Stimulated activated CD4-positive, alpha-beta T cell treated with anti-CD3 and anti-CD28 coated beads, Interleukin-12 subunit alpha, Interleukin-12 subunit beta, amount 100 ng/mL, for 4 hours (primary cell): ENCODE results near the gene FAM111B.
"Not testable (repeated sequence)": the region's sequence is repeated elsewhere in the genome, so short reads cannot be mapped to it uniquely, and the experiment has no call there.

ENCODE experiments used
- DNase-seq: peaks from one replicate; pipeline ENCODE4 v3.0.0-alpha.2; 2020

Gene FAM111B, protein sequence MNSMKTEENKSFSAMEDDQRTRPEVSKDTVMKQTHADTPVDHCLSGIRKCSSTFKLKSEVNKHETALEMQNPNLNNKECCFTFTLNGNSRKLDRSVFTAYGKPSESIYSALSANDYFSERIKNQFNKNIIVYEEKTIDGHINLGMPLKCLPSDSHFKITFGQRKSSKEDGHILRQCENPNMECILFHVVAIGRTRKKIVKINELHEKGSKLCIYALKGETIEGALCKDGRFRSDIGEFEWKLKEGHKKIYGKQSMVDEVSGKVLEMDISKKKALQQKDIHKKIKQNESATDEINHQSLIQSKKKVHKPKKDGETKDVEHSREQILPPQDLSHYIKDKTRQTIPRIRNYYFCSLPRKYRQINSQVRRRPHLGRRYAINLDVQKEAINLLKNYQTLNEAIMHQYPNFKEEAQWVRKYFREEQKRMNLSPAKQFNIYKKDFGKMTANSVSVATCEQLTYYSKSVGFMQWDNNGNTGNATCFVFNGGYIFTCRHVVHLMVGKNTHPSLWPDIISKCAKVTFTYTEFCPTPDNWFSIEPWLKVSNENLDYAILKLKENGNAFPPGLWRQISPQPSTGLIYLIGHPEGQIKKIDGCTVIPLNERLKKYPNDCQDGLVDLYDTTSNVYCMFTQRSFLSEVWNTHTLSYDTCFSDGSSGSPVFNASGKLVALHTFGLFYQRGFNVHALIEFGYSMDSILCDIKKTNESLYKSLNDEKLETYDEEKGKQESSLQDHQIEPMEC

DNA sequence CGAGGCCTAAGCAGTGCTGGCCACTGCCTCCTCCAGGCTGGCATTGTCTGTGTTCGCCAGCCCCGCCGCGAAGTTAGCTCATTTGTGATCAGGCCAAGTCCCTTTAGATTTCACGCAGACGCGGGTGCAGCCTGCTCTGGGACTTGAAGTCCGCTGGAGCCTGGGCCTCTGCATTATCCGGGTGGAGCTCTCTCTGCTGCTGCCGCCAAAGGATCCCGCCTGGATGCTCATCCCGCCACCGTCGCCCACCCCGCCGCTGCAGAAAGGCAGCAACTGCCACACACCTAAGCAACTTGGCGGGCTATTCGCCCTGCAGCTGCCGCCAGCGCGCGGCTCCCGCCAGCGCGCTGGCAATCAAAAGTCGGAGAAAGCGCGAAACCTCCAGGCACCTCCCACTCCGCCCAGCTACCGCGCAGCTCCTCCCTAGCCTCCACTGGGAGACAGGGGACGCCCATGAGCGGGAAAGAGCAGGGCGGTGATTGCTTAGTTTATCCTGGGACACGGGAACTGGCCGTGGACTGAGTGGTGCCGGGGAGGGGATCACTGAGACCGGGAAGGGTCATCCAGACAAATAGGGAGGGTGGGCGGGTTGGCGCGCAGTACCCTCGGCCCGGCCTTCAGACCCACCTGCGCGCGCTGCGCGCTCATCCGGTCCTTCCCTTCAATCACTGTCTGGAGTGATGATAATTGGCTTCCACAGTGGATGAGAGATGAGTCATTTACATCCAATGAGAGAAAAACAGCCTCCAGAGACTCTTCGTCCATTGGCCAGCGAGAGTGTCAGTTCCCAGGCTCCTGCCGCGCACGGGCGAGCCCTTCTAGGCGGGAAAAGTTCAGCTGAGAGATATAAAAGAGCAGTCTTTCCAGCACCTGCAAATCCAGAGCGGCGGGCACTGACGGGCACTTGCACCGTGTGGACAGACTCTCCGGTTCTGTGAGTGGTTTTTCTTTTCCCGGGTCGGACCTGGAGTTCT lies at the start of gene FAM111B:
Gene FAM111B (plus strand): TSS at position 875 of the 974 bp plus-strand sequence. CDS start 2,389 bp downstream, outside the sequence.
- DNase-seq, result peak; percentile 37

DNA sequence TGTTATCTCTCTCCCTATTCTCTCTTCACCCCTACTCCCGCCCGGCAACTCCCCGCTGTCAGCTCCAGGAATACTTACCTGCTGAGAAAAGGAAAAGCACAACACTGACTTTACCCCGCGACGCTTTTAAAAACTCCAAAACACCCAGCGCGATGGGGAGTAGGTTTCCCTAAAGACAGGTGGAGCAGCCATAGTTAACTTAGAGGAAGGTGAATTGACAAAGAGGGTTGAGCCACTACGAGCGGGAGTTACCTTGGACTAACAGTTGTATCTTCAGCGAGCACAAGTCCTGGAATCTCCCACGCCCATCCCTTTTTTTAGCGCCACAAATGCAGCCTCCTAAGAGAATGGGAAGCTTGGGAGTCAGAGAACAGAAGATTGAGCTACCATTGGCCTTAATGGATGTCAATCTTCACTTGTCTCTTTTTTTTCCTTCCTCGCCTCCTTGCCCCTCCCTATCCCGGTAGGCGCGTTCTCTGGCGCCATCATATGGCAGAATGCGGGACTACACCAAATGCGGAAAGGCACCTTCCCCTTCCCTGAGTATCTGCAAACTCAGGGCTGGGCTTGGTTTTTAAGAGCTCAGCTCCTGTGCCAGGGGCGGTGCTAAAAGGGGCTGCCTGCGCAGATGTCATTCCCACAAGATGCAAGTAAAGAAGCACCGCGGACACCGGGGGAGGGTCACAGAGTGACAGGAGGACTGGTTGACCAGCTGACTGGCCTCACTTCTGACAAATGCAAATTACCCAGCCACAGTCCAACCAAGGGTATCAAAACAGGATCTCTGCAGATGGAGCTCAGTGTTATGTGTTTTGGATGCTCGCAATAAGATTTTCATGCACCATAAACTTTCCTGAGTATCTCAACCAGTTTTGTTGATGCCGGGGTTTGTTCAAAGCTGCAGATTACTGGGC lies 48.7 kb upstream of the FAM111B start:
- peak; percentile 77 for DNase-seq

DNA sequence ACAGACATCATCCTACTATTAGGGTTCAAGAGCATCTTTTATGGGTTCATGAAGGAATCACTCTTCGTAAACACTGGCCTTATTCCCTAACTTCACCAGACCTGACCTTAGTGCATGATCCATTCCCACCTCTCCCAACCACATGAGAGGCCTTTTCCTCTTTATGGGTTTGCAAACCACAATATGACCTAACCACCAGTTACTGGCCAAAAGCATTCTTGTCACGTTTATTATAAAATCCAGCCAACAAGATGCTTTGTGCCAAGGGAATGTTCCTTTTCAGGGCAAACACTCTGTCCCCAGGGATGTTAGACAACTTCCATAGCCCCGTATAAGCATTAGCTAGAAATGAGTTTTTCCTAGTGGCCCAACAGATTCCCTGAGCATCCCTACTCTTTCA lies 46.9 kb upstream of the FAM111B start:
- not testable (repeated sequence) for DNase-seq

DNA sequence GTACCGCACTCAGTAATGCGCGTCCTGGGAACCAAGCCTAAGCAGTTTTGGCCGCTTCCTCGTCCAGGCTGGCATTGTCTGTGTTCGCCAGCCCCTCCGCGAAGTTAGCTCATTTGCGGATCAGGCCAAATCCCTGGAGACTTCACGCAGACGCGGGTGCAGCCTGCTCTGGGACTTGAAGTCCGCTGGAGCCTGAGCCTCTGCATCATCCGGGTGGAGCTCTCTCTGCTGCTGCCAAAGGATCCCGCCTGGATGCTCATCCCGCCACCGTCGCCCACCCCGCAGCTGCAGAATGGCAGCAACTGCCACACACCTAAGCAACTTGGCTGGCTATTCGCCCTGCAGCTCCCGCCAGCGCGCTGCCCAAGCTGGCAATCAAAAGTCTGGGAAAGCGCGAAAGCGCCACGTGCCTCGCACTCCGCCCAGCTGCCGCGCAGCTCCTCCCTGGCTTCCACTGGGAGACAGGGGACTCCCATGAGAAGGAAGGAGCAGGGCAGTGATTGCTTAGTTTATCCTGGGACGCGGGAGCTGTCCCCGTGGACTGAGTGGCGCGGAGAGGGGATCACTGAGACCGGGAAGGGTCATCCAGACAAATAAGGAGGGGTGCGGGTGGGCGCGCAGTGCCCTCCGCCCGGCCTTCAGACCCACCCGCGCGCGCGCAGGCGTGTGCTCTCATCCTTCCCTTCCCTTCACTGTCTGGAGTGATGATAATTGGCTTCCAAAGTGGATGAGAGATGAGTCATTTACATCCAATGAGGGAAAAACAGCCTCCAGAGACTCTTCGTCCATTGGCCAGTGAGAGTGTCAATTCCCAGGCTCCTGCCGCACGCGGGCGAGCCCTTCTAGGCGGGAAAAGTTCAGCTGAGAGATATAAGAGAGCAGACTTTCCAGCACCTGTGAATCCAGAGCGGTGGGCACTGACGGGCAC lies 44.2 kb upstream of the FAM111B start:
- no peak for DNase-seq

DNA sequence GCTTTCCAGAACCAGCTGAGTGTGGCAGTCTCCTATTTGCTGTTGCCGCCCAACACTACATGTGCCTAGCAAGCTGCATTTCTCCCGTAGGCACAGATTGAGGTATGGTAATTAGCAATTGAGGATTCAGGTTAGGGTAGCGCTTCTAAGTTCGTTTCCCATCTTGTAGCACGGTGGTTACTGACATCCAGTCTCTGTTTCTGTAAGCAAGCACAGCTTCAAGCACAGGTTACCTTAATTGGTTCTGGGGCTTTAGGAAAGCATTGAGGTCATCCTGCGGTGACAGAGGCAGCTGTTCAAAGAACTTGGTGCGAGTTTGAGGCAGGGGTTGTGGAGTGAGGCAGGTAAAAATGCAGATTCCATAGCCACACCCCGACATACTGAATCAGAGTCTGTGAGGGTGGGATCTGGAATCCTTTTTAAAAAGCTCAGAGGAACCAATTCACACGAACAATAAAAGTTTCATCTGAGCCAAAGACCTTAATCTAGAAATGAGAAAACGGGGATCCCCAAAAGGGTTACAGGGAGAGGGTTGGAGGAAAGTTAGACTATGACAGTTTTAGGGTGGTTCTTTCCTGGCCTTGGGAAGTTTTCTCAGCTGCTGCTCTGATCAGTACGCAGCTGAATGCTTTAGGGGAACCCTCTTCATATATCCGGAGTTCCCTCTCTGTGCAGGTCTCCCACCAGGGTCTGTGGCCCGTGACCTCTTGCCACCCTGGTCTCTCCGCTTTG lies 42.9 kb upstream of the FAM111B start:
- not testable (repeated sequence) for DNase-seq

DNA sequence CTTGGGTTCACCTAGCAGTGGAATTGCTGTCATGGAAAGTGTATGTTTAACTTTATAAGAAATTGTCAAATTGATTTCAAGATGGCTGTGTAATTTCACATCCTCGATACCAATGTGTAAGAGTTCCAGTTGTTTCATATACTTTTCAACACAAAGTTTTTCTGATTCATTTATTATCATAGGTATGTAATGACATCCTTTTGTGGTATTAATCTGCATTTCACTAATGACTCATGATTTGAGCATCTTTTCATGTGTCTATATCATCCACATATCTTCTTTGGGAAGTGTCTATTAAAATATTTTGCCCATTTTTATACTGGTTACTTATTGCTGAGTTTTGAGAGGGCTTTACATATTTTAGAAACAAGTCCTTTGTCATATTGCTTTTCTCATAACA lies 38.0 kb upstream of the FAM111B start:
- no peak for DNase-seq

DNA sequence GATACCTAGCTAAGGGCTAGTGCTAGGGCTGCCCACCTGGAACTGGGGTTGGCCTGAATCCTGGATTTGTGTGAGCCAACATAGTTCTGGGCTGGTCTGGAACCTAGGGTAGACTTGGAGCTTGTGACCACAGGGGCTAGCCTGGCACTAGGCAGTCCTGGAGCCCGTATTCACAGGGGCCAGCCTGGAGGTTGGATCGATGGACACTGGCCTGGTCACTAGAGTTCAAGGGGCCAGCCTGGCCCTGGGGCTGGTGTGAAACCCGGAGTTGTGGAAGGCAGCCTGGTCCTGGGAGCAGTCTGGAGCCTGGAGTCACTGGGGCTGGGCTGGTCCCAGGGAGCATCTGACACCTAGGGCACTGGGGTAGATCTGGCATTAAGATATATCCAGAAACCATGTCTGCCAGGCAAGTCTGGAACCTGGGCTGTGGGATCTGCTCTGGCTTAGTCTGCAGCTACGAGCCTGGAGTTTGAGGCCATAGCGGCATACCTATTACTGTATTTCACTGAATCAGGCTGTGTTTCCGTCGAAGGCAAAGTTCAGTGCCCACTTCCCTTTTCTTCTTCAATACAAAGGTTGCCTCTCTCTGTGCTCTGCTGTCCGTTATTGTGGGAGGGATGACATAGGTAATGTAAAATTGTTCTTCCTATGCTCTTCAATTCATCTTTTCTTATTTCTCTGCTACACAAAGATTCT lies 30.0 kb upstream of the FAM111B start:
- DNase-seq, result no peak

DNA sequence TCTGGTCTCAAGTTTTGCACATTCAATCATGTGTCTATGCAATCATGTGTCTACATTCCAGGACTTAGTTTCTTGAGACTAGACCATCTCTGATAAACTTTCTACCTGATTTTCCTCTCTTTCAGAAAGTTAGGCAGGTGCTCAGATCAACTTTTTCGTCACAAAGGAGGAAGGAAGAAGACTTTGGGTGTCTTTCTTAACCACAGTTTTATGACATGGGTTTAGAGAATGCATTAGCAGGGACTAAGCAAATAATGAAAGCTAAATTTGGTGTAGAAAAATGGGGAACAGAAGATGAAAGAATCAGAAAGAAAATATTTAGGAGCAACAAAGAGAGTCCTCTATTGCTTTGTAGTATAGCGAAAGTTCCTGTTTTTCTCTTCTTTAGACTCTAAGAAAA lies 28.6 kb upstream of the FAM111B start:
- DNase-seq, result no peak

DNA sequence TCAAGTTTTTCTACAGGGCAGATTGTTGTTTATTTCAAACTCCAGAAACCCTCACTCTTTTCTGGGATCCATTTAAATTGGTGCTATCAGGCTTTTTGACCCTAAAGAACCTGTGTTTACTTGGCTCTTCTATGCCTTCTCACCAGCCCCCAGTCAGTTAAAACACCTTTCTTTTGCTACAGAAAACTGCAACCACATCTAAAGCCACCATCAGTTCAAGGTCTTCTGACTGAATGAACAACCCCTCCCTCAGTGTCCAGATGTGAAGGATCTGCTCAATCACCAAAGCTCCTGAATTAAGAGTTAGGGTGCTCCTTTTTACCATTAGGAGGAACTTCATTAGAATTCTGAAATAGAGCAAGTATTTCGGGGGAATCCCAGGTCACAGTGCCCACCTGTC lies 28.0 kb upstream of the FAM111B start:
- DNase-seq, result no peak

DNA sequence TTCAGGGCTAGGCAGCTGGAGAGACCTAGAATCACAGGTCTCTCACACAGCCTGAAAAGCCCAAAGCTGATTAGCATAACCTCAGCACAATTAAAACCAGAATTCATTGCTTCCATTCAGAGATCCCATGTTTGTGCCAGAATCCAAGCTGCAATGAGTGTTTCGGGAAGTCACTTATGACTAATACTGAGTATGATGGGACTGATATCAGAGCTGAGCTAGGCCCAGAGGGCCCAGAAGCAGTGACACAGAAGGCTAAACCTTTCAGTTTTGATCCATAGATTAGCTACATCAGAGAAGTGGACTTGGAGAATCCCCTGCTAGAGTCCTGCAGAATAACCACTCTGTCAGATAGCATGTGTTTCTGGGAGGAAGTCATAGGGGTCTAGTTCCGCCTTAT lies 26.6 kb upstream of the FAM111B start:
- not testable (repeated sequence) for DNase-seq

DNA sequence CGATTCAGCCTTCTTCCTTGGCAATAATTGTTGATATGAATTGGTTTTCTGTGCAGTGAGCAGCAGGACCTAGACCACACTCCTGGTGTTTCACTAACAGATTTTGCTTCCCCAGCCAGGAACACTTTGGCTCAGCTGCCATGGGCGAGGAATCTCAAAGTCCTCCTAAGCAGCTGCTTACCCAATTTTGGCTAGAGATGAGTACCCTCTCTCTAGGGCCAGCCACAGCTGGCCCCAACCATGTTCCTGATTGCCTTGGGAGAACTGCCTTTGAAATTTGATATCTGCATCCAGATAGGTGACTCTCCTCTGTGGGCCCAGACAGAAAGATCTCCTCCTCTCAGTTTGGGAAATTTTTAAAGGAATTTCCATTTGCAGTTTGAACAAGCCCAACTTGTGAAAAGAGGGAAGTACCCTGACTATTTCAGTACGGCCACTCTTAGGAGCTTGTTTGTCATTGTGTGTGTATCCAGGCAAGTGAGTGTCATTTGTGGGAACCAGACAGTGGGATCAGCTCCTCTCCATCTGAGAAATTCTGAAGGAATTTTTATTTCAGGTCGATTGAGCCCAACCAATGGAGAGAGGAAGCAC lies 25.5 kb upstream of the FAM111B start:
- DNase-seq, result not testable (repeated sequence)

DNA sequence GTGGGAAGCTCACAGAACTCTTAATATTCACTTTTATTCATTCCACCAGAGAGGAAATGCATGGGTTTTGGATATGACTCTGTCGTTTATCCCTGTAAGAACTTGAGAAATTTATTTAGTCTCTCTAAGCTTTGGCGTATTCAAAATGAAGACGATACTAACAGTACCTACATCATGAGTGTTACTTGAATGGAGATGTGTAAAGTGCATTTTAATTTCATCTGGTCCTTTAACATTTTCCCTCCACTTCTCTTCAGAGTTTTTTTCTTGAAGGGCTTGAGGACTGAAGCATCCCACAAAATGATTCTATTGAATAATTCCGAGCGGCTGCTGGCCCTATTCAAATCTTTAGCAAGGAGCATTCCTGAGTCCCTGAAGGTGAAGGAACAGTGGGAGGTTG lies 21.0 kb upstream of the FAM111B start, which contains the start of gene GLYATL1B:
Gene GLYATL1B (plus strand): TSS at position 301 of the 400 bp plus-strand sequence. CDS start 0 bp downstream, at position 301.
- not testable (repeated sequence) for DNase-seq

DNA sequence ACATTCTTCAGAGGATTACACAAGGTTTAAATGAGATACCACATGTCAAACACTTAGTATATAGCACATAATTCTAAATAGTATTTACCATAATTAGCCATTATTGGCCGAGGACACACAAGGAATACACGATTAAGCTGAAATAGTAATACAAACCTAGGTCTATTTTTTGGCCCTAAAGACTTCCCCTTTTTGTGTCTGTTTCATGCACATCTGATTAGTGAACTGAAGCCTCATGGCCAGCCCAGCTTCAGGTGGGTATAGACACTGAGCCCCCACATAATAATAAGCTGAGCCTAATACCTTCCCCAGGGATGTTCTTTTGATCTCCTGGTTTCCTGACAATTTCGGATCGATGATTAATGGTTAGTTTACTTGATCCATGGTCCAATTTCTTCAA lies 18.9 kb upstream of the FAM111B start:
- DNase-seq, result no peak

DNA sequence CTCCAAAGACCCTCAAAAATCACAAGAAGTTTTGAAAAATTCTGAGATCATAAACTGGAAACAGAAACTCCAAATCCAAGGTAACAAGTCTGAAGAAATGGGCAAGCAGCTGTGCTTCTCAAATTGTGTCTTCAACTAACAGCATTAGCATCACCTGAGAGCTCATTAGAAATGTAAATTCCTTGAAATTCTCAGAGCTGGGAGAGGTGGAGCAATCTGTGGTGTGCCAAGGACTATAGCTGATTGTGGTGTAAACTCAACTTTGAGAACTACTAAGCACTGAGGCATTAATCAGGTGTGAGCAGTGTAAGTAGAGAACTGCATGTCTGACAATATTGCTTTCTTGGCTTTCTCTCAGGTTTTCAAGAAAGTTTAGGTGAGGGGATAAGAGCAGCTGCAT lies 13.5 kb upstream of the FAM111B start:
- not testable (repeated sequence) for DNase-seq

DNA sequence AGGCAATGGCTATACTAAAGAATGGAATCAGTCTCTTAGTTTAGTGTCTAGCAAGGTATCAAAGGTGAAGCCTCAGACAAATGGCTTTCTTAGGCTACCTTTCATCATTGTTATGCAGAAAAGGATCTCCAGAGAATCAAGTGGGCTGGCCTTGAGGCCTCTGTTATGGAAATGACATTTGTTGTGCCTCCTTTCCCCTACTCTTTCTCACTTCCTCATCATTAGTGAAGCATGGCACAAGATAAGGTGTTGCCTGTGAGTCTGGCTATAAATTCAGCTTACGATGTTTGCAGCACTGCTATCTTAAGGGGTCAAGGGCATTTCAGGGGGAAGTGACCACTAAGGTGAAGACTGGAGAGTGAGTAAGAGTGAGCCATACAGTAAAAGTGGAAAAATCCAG lies 11.8 kb upstream of the FAM111B start:
- DNase-seq, result not testable (repeated sequence)

DNA sequence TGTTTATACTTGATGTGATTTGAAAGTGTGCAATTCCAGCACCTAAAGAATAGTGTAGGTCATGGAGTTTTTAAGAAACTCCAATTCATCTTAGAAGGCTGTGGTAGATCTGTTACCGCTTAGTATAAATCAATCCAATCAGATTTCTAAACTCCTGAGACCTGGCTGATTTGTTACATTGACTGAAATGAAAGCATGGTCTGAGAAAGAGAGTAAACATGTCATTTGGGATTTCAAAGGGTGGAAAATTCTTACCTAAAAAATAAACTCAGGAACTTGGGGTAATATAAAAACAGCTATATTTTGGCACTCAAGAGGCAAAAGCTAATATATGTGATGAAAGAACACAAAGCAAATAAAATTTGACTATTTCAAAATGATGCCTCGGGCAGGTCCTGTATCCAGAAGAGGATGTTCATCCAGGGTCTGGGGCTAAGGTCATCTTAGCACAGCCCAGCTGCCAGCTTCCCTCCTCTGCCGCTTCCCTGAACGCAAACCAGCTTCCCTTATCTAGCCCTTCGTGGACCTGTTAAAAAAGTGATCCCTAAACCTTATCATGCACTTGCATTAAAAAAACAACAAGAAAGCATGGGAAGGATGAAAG lies 11.0 kb upstream of the FAM111B start:
- DNase-seq, result not testable (repeated sequence)

DNA sequence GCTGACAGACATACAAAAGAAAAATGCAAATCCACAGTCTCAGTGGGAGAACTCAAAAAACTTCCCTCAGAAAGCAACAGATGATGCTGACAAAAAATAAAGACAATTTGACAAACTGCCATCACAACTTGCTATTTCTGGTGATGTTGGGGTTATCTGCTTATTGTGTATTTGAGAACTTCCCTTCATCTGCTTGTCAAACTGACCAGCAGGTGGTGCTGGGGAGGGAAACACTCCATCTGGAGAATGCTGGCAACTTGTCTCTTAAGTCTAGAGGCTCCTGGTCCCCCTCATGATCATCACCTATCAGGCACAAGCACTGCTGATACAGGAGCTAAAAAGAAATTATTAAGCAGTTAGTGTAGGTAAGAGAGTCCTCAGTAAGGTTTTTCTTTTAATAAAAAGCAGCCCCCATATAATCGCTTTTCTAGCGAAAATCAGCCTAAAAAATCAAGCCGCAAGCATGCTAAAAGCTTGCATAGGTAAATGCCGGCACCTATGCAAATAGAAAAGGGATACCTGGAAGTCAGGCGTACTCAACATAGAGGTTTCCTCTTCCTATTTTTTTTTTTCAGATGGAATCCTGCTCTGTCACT lies 9.8 kb upstream of the FAM111B start:
- peak; percentile 61 for DNase-seq

DNA sequence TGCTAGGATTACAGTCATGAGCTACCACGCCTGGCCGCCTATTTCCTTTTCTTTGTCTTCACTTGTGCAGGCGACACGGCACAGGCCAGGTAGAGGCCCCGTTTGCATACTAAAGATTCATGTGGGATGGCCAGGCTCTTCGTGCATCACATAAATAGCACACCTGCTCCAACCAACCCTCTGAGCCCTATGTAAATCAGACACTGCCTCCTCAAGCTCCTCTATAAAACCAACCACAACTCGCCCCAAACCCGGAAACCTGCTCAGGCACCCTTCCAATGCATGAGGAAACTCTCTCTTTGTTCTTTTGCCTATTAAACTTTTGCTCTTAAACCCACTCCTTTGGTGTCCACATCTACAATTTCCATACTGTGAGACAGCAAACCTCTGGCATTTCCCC lies 9.1 kb upstream of the FAM111B start:
- DNase-seq, result not testable (repeated sequence)
